ENCODE measurements around the gene NAP1L5. TPM values are rescaled to one million over a fixed set of nuclear protein-coding genes. Genes with fewer than 3 reads are reported as not detected.

The NAP1L5 gene
- total RNA-seq, 1 donor from 2014 or later: 0.26 TPM

DNA sequence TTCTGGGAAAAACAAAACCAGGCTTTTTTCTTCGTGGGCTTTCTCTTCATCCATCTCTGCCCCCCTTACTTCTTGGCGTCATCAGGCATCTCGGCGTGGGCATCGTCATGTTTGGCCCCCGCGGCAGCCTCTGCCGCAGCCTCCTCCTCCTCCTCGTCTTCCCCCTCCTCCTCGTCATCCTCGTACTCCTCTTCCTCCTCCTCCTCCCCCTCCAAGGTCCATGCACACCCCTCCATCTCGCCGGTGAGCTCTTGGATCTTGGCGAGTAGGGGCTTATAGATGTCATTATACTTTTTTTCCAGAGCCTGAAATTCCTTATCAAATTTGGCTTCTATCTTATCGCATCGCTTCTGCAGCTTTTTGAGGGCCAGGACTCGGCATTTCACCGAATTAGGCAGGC lies 488 bp downstream of the NAP1L5 start:
- peak overlapping the region; percentile 60 for H3K4me3 ChIP-seq (ENCODE audit: low read depth, low read length)
- H3K36me3 ChIP-seq (ENCODE audit: control insufficient read depth, insufficient read depth, low read length): peaks cover 1% of the 10 kb centered on the region
- DNase-seq (ENCODE audit: low read depth): no peak
- no peak for FAIRE-seq
- TF ChIP-seq, protein P1, sequence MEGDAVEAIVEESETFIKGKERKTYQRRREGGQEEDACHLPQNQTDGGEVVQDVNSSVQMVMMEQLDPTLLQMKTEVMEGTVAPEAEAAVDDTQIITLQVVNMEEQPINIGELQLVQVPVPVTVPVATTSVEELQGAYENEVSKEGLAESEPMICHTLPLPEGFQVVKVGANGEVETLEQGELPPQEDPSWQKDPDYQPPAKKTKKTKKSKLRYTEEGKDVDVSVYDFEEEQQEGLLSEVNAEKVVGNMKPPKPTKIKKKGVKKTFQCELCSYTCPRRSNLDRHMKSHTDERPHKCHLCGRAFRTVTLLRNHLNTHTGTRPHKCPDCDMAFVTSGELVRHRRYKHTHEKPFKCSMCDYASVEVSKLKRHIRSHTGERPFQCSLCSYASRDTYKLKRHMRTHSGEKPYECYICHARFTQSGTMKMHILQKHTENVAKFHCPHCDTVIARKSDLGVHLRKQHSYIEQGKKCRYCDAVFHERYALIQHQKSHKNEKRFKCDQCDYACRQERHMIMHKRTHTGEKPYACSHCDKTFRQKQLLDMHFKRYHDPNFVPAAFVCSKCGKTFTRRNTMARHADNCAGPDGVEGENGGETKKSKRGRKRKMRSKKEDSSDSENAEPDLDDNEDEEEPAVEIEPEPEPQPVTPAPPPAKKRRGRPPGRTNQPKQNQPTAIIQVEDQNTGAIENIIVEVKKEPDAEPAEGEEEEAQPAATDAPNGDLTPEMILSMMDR (IDR thresholded peaks at IDR 0.05; ENCODE audit: insufficient read depth, low read length, severe bottlenecking): no peak
- H3K27me3 ChIP-seq (ENCODE audit: control insufficient read depth, insufficient read depth, low read length): no peaks in the 10 kb centered on the region

DNA sequence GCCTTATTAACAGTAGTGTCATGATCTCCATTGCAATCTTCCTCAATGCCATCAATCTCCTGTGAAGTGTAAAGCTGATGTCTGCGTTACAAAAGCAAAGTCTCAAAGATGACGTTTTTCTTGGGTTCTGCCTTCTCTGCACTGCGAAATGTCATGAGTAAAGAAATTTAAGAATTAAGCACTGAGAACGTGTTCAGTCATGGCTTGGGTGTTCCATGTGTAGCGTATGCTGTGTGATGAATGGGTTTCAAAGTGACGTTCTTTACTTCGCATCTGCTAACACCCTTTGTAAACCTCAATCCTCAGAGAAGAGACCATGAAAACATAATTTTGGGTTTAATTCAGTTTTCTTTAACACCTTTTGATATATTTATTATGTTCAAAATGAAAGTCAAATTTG lies 999 bp downstream of the NAP1L5 start:
- TF ChIP-seq, protein P1 (IDR thresholded peaks at IDR 0.05; ENCODE audit: insufficient read depth, low read length, severe bottlenecking): no peak
- H3K4me3 ChIP-seq (ENCODE audit: low read depth, low read length): no peak overlapping the region
- DNase-seq (ENCODE audit: low read depth): peak; percentile 17
- no peaks in the 10 kb centered on the region for H3K36me3 ChIP-seq (ENCODE audit: control insufficient read depth, insufficient read depth, low read length)
- no peak for FAIRE-seq
- H3K27me3 ChIP-seq (ENCODE audit: control insufficient read depth, insufficient read depth, low read length): no peaks in the 10 kb centered on the region

DNA sequence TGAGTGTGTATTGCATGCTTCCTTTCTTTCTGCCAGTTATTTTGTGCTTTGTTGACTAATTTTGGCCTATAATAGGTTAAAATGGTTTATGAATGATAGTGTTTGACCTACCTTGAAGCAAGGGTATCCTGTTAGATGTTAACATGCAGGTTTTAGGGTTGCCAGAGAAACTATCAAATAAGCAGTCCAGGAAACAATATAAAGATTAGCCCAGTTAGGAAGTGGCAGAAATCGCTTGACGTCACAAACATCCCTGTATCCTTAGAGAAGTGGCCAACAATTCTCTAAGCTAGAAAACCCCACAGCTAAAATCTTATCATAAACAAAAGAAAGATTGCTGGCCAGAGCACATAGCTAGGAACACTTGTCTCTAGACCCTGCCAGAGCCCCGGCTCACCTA lies 3.8 kb downstream of the NAP1L5 start:
- TF ChIP-seq, protein P1 (IDR thresholded peaks at IDR 0.05; ENCODE audit: insufficient read depth, low read length, severe bottlenecking): no peak
- DNase-seq (ENCODE audit: low read depth): no peak
- Histone ChIP-seq H3K27me3 (ENCODE audit: control insufficient read depth, insufficient read depth, low read length) (no peaks in the 10 kb centered on the region), H3K4me3 (ENCODE audit: low read depth, low read length) (no peak overlapping the region), H3K36me3 (ENCODE audit: control insufficient read depth, insufficient read depth, low read length) (no peaks in the 10 kb centered on the region)
- FAIRE-seq: no peak

DNA sequence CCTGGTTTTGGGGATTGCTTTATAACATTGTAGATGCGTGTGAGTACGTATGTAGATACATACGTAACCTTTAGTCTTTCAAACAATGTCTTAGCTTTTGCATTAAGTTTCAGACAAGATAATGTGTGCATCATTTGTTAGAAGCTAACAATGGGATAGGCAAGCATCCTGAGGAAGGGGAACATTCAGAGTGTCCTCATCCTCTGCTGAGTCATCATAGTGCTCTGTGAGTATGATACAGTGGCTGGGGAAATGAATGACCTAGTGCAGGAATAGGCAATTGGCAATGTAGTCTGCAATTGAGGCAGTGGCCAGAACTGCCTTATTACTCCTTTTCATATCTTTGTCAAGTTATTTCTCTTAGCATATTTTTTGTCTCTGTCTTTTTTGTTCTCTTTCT lies 7.3 kb downstream of the NAP1L5 start:
- Histone ChIP-seq H3K27me3 (ENCODE audit: control insufficient read depth, insufficient read depth, low read length) (no peaks in the 10 kb centered on the region), H3K36me3 (ENCODE audit: control insufficient read depth, insufficient read depth, low read length) (no peaks in the 10 kb centered on the region), H3K4me3 (ENCODE audit: low read depth, low read length) (no peak overlapping the region)
- TF ChIP-seq, protein P1 (IDR thresholded peaks at IDR 0.05; ENCODE audit: insufficient read depth, low read length, severe bottlenecking): no peak
- peak; percentile 53 for DNase-seq (ENCODE audit: low read depth)
- FAIRE-seq: peak; percentile 43

DNA sequence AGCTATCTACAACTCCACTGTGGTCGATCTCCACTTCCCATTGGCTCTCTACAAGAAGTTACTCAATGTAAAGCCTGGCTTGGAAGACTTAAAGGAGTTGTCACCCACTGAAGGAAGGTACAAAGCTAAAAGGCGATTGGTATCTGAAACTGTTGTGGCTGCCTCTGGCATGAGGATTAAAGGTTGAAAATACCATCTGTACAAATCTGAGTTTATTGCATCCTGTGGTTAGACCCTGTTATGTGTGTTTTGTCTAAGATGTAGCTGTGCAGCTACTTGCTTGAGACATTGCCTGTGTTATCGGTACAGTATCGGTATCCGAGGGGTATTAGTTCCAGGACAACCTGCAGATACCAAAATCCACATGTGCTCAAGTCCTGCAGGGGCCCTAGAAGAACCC lies 16.4 kb downstream of the NAP1L5 start:
- no peak for FAIRE-seq
- H3K36me3 ChIP-seq (ENCODE audit: control insufficient read depth, insufficient read depth, low read length): peaks cover 6% of the 10 kb centered on the region

DNA sequence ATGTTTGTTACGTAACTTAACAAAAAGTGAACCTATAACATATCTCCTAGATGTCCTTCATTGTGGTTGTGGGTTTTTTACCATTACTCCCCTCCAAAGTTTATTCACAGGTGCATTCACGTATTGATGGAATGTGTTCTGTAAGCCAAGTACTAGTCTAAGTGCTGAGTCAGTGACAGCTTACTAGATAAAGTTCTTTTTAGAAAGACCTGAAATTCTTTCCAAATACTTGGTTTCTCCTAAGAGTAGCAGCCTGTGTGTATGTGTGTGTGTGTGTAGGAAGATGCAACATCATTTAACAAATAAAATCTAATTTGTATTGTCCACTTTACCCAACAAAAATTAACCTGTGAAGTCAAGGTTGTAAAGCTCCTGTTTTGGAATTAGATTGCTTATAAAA lies 22.1 kb downstream of the NAP1L5 start:
- no peak overlapping the region for H3K4me3 ChIP-seq (ENCODE audit: low read depth, low read length)
- TF ChIP-seq, protein P1 (IDR thresholded peaks at IDR 0.05; ENCODE audit: insufficient read depth, low read length, severe bottlenecking): no peak
- no peak for DNase-seq (ENCODE audit: low read depth)
- FAIRE-seq: no peak
- H3K36me3 ChIP-seq (ENCODE audit: control insufficient read depth, insufficient read depth, low read length): peaks cover 5% of the 10 kb centered on the region
- H3K27me3 ChIP-seq (ENCODE audit: control insufficient read depth, insufficient read depth, low read length): no peaks in the 10 kb centered on the region

More for the DNA sequence above, 16.4 kb downstream of the NAP1L5 start:
- Histone ChIP-seq H3K4me3 (ENCODE audit: low read depth, low read length) (no peak overlapping the region), H3K27me3 (ENCODE audit: control insufficient read depth, insufficient read depth, low read length) (no peaks in the 10 kb centered on the region)
- no peak for DNase-seq (ENCODE audit: low read depth)
- TF ChIP-seq, protein P1 (IDR thresholded peaks at IDR 0.05; ENCODE audit: insufficient read depth, low read length, severe bottlenecking): no peak

Data from bronchial epithelial cell (primary cell).